ENCODE results near the gene SRR. TPM values are rescaled to one million over a fixed set of nuclear protein-coding genes. Genes with fewer than 3 reads are reported as not detected.

The SRR gene
- total RNA-seq, 4 donors from 2014 or later, result 12.3 to 31.7 (median 24.1) TPM

DNA sequence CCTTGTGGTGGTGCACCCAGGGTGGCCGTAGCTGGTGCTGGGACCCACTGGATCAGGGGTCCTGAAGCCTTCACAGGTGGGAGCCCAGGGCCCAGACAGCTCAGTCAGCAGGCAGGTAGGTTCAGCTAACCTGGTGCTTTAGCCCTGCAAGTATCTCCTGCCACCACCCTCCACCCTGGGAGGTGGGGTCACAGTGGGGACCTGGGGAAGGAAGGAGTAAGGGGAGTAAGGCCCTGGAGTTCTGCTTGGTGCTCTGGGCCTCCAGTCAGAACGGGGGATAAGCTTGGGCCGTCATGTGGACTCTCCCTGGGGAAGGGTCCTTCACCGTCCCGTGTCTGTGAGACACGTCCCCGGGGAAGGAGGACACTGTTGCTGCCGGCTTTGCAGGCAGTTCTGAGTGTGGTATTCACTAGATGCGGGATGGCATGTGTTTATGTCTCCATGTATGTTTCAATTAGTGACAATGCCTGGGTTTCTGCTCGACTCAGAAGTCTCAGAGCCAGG, 54.2 kb downstream of the SRR start:
- TF ChIP-seq, protein P1, sequence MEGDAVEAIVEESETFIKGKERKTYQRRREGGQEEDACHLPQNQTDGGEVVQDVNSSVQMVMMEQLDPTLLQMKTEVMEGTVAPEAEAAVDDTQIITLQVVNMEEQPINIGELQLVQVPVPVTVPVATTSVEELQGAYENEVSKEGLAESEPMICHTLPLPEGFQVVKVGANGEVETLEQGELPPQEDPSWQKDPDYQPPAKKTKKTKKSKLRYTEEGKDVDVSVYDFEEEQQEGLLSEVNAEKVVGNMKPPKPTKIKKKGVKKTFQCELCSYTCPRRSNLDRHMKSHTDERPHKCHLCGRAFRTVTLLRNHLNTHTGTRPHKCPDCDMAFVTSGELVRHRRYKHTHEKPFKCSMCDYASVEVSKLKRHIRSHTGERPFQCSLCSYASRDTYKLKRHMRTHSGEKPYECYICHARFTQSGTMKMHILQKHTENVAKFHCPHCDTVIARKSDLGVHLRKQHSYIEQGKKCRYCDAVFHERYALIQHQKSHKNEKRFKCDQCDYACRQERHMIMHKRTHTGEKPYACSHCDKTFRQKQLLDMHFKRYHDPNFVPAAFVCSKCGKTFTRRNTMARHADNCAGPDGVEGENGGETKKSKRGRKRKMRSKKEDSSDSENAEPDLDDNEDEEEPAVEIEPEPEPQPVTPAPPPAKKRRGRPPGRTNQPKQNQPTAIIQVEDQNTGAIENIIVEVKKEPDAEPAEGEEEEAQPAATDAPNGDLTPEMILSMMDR (IDR thresholded peaks at IDR 0.05), result no peak
- TF ChIP-seq POLR2A (IDR thresholded peaks at IDR 0.05), result no peak
- H3K36me3 ChIP-seq, result peaks cover 3 to 5% of the 10 kb centered on the region in 2 donors
- no peaks in the 10 kb centered on the region for H3K27me3 ChIP-seq
- WGBS, 2 donors, result 88 to 91% methylated on average over 10 of the region's 10 CpGs
- DNase-seq, result no peak
- H3K4me3 ChIP-seq (replicated peaks in 1 of 3), result no peak overlapping the region
- no peak overlapping the region for H3K27ac ChIP-seq
- no peaks in the 10 kb centered on the region for H3K4me1 ChIP-seq
- H3K9me3 ChIP-seq, result no peaks in the 10 kb centered on the region
- intact Hi-C loops (cut with DNase I), result no loop called here

- peaks cover 14 to 21% of the 10 kb centered on the region in 2 donors for H3K36me3 ChIP-seq
- no peak overlapping the region for H3K27ac ChIP-seq
- DNase-seq, result no peak
- no peaks in the 10 kb centered on the region for H3K9me3 ChIP-seq
- WGBS, 2 donors, result 83 to 85% methylated on average over 19 to 20 of the region's 21 CpGs
- no peaks in the 10 kb centered on the region for H3K4me1 ChIP-seq
- H3K4me3 ChIP-seq (replicated peaks in 1 of 3), result no peak overlapping the region
- intact Hi-C loops (cut with DNase I), result loop anchor here (10.0 kb wide), 1 partner anchor 436 kb away; no protein-coding TSS in a partner anchor
- no peaks in the 10 kb centered on the region for H3K27me3 ChIP-seq
- TF ChIP-seq POLR2A (IDR thresholded peaks at IDR 0.05), result no peak
- TF ChIP-seq, protein P1 (IDR thresholded peaks at IDR 0.05), result no peak
Measured at GRCh38 chr17:2361010-2361760, 57.4 kb downstream of the SRR start.

DNA sequence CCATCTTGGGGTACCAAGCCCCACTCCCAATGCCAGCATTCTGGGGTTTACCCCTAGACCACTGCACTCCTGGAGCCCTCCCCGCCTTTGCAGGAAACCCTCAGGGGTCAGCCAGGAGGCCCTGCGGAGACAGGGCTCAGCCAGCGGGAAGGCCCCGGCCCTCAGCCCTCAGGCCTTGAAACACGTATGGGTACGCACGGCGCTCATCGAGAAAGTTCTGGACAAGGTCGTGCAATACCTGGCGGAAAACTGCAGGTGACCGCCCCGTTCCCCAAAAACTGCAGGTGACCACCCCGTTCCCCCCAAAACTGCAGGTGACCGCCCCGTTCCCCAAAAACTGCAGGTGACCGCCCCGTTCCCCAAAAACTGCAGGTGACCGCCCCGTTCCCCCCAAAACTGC, 58.3 kb downstream of the SRR start:
- no peak overlapping the region for H3K4me3 ChIP-seq (replicated peaks in 1 of 3)
- intact Hi-C loops (cut with DNase I), result loop anchor here (10.0 kb wide), 1 partner anchor 437 kb away; no protein-coding TSS in a partner anchor
- 97 to 98% methylated on average over 20 of the region's 20 CpGs for WGBS, 2 donors

GRCh38 chr17:2362416-2362815, 58.7 kb downstream of the SRR start:
- H3K27ac ChIP-seq, result no peak overlapping the region
- H3K4me3 ChIP-seq (replicated peaks in 1 of 3), result no peak overlapping the region
- H3K4me1 ChIP-seq, result no peaks in the 10 kb centered on the region
- intact Hi-C loops (cut with DNase I), result loop anchor here (10.0 kb wide), 1 partner anchor 438 kb away; no protein-coding TSS in a partner anchor
- DNase-seq, result no peak
- WGBS, 2 donors, result 93 to 97% methylated on average over 19 of the region's 19 CpGs
- TF ChIP-seq, protein P1 (IDR thresholded peaks at IDR 0.05), result no peak
- TF ChIP-seq POLR2A (IDR thresholded peaks at IDR 0.05), result no peak
- no peaks in the 10 kb centered on the region for H3K27me3 ChIP-seq
- H3K9me3 ChIP-seq, result no peaks in the 10 kb centered on the region
- H3K36me3 ChIP-seq, result peaks cover 14 to 21% of the 10 kb centered on the region in 2 donors

More for the DNA sequence above, 58.3 kb downstream of the SRR start:
- Histone ChIP-seq H3K4me1 (no peaks in the 10 kb centered on the region), H3K36me3 (peaks cover 14 to 21% of the 10 kb centered on the region in 2 donors), H3K9me3 (no peaks in the 10 kb centered on the region), H3K27me3 (no peaks in the 10 kb centered on the region), H3K27ac (no peak overlapping the region)
- DNase-seq, result no peak
- TF ChIP-seq, protein P1 (IDR thresholded peaks at IDR 0.05), result no peak
- TF ChIP-seq POLR2A (IDR thresholded peaks at IDR 0.05), result no peak

DNA sequence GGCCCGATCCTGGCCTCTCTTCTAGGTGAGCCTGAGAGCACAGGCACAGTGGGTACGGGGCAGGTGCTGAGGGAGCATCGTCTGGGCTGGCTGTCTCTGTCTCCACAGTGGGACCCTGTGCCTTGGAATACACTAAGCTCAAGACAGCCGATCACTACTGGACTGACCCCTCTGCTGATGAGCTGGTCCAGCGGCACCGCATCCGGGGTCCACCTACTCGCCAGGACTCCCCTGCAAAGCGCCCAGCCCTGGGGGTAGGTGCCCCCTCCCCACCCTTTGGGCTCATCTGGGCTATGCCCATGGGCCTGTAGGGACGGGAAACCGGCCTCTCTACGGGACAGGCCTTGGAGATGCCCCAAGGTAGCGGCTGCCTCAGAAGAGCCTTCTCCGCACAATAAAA, 59.1 kb downstream of the SRR start:
- H3K36me3 ChIP-seq, result peaks cover 14 to 21% of the 10 kb centered on the region in 2 donors
- 100% methylated on average over 2 to 3 of the region's 14 CpGs for WGBS, 2 donors
- intact Hi-C loops (cut with DNase I), result loop anchor here (10.0 kb wide), 1 partner anchor 438 kb away; no protein-coding TSS in a partner anchor
- no peaks in the 10 kb centered on the region for H3K27me3 ChIP-seq
- no peaks in the 10 kb centered on the region for H3K9me3 ChIP-seq
- no peak overlapping the region for H3K27ac ChIP-seq
- no peaks in the 10 kb centered on the region for H3K4me1 ChIP-seq
- no peak for DNase-seq
- TF ChIP-seq POLR2A (IDR thresholded peaks at IDR 0.05), result no peak
- TF ChIP-seq, protein P1 (IDR thresholded peaks at IDR 0.05), result no peak
- H3K4me3 ChIP-seq (replicated peaks in 1 of 3), result no peak overlapping the region
